Stimulated activated CD8-positive, alpha-beta memory T cell treated with anti-CD3 and anti-CD28 coated beads, Interleukin-15, amount 100 ng/mL, for 4 hours (primary cell): ENCODE results near the gene DBNL.

Experiments
- DNase-seq, 2 donors: peaks; one replicate each; pipeline ENCODE4 v3.0.0-alpha.2; 2020; ENCODE audit warnings: low read depth in 2 of 2

DBNL gene

DNA sequence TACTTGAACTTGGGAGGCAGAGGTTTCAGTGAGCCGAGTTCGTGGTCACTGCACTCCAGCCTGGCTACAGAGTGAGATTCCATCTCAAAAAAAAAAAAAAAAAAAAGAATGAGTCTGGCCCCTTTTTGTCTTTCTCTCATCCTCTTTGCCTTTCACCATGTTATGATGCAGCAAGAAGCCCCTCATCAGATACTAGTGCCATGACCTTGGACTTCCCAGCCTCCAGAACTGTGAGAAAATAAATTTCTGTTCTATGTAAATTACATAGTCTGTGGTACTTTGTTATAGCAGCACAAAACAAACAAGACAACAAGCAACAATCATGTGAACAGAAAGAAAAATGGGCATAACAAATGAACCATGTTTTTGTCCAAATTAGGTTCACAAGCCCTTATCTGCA, 2.3 kb upstream of the DBNL start:
- DNase-seq, result no peak

DNA sequence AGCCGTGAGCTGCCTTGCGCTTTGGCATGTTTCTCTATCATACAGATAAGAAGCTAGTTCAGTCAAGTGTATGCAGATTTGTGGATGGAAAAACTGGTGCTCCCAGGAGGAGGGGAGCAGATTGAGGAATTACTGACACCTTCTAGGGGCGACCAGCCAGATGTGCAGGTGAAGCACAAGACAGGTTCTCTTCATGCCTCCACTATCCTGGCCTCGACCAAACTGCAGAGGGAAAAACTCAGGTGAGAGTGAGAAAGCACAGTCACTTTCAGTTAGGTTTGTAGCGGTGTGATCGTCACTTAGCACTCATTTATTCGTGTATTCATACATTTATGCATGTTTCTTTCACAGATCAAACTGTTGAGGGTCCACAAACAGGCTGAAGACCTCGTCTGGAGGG, 600 bp upstream of the DBNL start:
- no peak for DNase-seq

DNA sequence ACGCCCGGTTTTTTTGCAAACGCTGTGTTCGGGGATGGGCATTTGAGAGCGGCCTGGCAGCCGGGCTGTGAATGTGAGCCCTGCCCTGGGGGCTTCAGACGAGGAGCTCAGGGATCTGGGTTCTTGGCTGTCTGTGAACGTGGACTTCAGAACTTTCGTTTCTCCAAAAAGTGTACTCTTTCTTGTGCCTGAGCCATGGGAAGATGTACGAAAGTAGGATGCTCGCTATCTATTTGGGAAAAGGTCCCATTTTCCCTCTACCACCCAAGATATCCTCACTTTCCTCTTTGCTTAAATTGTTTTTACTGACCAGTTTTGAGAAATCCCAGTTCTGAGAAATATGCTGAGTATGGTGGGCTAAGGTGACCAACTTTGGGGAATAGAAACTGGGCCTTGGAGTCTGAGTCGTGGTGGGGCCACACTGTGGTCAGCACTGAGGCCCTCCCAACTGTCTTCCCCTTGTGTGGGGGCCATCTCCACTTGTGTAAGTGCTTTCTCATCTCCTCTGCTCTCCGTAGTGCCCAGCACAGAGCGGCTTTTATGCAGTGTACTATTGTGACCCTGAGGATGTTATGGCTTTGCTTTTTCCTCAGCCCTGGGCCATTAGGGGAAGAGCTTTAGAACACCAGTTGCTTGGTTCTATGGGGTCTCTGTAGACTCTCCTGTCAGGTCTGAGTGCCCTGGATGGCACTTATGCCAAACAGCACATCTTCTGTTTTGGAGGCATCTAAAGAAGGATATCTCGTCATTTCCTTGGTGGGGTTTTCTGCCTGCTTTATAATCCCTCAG, 918 bp downstream of the DBNL start:
- DNase-seq, result no peak

DNA sequence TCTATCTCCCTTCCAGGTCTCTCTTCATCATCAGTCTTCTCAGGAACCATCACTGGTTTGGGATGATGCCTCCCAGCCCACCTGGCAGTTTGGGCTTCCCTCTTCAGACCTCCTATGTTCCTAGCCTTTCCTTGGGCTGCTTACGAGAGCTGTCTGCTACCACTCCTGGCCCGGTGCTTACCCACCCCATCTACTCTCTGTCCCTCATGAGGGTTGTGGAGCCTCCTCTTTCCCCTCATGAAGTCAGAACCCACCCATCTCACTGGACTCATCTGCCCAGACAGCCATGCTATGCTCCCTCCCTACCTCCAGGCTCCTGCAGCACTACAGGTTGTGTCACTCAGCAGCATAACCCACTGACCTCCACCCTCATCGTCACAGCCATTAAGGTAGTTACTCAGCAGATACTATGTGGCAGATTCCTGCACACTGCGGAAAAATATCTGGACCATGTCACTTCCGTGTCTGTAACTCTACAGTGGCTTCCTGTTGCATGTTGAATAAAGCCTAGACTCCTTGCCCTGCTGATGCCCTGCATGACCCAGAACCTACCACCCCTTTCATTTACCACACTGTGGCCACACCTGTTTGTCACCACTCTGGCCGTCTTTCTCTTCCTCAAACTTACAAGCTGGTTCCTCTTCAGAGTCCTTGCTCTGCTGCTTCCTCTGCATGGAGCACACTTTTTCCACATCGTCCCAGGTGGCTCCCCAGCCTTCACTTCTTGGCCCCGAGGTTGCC, 2.0 kb downstream of the DBNL start:
- DNase-seq, result no peak

DNA sequence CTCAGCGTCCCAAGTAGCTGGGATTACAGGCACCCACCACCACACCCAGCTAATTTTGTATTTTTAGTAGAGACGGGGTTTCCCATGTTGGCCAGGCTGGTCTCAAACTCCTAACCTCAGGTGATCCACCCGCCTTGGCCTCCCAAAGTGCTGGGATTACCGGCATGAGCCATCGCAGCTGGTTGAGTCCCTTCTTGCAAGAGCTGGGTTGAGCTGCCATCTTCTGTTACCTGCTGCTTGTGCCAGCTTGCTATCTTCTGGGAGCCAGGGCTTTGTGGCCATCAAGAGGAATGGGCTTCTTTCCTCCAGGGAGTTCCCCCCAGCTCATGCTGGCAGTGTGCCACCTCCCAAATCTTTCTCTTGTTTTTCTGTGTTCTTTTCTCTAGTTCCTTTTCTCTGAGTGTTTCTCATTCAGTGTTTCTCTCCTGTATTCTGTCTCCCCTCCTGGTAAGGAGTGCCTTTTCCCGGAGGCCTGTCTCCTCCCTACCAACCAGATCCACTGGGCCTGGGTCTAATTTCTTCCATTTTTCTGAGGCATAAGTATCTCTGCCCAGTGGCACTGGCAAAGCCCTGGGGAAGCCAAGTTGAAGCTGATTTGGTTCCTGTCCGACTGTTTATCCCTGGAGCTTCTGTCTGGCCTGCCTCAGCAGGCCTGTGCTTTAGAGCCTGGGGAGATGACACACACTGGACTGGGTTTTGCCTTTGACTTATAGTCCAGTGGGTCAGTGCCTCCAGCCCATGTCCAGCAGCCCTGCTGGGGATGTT, 3.7 kb downstream of the DBNL start:
- no peak for DNase-seq

DNA sequence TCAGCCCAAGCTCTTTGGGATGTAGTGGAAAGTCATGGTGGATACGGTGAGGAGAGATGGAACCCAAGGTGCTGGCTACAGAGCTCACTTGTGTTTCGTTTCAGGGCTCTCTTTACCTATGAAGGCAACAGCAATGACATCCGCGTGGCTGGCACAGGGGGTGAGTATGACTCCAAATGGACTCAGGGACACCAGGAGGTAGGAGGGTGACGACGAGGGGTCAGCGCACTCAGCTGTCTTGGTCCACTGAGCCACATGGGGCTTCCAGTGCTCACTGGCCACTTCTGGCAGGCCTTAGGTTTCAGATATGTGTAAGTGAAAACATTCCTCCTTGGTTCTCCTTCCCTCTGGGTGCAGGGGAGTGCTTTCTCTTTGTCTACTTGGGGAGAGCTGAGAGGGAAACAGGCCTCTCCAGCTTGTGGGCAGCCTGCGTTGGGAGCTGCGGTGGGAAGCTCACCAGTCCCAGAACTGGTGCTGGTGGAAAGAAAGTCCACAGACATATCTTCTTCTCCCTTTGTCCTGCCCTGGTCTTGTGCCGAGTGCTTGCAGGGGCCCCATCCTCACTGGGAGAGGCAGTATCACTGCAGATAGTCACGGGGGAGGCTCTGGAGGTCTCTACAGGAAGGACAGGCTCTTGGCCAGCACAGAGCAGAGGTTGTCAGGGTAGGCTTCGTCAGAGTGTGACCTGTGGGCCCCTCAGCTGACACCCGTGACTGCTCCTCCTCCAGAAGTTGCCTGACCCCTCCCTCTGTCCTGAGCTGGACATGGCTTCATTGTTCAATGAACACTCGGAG, 5.8 kb downstream of the DBNL start:
- no peak for DNase-seq

DNA sequence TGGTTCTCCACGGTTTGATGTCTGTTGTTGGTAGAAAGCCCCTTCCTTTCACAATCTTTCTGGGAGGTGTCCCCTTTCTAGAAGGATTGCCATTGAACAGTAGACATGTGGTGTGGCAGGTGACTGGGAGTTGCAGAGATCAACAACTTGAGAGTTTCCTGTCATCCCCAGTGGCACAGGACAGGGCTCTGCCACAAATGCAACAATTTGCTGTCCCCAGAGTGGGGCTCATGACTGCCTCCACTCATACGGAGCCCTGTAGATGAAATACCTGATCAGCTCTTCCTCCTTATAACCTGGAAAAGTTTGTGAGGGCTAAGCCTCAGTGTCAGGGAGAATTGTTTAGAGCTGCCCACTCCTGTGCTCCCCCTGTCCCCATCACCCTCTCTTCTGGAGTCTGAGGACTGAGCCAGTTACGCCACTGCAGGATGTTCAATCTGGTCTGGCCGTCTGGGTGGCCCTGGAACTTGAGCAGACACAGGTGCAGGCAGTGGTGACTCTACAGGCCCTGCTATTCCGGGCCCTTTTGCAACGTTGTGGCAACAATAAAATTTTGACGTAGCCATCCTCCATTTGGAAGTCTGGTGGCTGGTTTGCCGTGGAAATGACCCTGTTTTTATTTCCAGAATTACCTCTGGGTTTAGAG, 6.5 kb downstream of the DBNL start:
- no peak for DNase-seq

DNA sequence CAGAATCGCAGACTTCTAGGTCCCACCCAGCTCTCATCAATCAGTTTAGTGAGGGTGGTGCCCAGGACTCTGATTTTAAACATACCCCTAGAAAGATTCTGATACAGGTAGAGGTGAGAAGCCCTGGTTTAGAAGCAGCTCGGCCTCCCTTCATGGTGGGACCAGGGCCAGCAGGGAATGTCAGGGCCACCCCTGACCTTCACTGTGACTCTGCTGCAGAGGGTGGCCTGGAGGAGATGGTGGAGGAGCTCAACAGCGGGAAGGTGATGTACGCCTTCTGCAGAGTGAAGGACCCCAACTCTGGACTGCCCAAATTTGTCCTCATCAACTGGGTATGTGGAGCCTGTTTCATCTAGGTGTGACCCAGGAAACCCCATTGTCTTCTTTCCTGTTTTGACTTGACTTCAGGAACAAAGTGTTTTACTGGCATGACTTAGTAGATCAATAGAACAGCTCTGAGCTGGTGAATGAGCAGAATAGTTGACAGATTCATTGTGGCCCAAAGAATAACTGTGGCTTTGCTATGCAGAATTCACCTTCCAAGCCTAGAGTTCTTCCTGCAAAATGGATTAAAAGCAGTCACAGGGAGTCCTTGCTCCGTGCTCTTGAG, 7.2 kb downstream of the DBNL start:
- no peak for DNase-seq

DNA sequence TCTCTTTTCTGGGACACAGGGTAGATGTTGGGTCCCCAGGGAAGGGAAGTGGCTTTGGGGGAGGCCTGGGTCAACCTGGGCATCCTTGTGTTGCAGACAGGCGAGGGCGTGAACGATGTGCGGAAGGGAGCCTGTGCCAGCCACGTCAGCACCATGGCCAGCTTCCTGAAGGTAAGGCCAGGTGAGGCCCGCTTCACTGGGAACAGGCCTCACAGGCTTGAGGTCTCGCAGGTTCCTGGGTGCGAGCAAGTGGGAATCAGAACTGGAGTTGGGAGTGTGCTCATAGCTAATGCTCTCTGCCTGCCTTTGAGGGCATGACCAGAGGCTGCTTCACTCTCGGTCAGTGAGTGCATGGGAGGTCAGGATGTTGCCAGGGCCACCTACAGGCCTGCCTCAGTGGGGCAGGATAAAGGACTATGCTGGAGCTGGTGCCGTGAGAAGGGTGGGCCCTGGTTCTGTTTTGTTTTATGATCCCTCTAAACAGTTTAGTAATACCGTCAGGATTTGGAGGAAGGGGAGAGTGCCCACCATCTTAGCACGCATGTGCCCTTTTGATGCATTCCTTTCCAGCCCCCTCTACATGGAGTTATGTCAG, 8.4 kb downstream of the DBNL start:
- no peak for DNase-seq

DNA sequence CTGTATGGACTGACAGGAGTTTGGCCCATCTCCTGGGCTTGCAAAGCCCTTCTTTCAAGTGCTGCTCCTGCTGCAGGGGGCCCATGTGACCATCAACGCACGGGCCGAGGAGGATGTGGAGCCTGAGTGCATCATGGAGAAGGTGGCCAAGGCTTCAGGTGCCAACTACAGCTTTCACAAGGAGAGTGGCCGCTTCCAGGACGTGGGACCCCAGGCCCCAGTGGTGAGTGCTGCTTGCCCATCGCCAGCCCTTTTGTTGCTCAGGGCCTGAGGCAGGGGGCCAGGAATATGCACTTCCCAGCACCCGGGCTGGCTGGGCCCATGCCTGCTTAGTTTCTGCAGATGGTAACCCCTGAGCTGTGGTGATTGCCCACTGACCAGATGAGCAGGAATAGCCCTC, 12.2 kb downstream of the DBNL start:
- no peak for DNase-seq

DNA sequence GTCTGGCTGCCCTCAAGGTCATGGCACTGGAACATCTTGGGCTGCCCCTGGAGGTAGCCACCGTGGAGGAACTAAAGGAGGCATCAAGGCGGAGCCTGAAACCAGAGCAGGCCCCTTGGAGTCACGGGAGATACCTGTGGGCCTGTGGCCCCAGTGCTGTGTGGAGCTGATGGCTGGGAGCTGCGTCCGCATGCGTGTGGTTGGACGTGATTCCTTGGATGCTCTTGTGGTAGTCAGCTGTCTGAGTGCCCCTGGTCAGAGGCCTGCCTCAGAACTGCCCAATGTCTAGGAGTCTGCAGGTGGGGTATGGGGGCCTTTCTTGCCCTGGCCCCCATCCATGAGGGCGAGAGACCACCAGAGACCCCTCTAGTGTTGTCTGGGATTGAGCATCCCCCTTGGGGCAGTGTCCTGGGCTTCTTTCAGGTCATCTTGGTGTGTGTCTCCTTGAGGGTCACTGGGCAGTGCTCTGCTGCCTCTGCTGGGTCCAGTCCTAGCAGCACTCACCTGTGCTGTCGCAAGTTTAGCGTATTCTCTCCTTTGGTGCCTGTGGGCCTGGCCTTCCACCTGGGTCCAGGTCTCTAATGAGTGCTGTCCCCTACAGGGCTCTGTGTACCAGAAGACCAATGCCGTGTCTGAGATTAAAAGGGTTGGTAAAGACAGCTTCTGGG, 12.8 kb downstream of the DBNL start:
- DNase-seq, result no peak

DNA sequence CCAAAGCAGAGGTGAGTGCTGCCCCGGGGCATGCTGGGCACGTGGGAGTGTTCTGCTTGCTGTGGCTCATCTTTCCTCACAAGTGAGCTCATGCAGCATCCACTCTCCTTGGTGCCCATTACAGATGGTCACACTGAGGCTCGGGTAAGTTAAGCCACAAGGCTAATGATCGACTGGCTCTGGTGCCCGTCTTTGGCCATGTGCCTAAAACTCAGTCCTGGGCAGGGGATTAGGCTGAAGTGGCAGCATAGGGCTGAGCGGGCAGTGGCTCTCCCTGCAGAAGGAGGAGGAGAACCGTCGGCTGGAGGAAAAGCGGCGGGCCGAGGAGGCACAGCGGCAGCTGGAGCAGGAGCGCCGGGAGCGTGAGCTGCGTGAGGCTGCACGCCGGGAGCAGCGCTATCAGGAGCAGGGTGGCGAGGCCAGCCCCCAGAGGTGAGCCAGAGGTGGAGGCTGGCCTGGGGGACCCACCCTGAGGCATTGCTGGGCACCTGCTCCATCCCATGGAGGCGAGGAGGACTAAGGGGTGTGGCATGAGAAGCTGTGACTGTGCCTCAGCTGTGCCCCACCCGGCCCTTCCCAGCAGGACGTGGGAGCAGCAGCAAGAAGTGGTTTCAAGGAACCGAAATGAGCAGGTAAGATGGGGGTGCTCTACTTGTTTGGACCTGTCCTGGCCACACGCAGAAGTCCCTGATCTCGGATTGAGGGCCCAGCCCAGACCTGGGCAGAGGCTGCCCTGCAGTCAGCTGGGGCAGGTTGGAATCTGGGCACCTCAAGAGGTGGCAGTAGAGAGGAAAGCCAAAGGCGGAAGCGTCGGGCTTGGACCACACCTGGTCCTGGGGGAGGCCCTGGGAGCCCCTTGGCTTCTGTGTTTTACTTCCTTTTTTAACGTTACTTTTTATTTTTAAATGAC, 13.6 kb downstream of the DBNL start:
- DNase-seq, result no peak

DNA sequence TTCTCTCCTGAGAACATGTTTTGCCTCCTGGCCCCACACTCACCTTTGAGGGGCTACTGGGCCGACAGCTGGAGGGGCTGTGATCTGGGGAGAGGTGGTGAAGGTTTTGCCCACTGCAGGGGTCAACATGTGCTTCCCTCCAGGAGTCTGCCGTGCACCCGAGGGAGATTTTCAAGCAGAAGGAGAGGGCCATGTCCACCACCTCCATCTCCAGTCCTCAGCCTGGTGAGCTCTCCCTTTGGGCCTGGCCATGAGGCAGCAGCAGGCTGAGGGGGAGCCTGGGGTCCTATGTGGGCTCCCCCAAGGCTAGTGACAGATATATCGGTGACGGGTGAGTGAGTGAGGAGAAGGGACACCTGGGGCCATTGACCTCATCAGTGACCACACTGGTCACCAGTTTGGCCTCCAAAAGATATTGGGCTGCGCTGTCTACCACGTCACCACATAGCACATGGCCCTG, 14.3 kb downstream of the DBNL start:
- no peak for DNase-seq

DNA sequence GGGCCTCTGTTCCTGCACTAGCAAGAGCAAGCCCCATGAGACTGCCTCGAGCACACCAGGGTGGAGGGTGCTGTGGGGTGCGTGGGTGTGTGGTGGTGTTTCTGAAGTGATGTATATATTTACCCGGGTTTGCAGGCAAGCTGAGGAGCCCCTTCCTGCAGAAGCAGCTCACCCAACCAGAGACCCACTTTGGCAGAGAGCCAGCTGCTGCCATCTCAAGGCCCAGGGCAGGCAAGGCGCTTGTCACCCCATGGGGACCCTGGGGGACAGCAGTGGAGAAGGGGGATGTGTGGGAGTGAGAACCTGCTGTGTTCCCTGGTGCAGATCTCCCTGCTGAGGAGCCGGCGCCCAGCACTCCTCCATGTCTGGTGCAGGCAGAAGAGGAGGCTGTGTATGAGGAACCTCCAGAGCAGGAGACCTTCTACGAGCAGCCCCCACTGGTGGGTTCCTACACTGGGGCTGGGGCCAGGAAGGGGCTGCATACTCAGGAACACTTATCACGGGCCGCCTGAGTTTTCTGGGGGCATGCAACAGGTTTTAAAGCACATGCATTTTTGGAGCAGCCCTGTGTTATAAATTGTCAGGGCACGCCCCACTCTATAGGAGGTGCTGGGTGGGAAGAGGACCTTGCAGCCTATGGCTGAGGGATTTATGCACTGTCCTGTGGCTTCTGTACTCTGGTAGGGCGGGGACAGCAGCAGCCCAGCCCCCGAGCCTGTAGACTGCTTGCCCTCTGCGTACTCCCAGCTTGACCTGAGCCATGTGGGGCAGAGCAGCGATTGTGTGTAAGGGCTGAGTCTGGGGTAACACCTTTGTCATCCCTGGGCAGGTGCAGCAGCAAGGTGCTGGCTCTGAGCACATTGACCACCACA, 15.0 kb downstream of the DBNL start:
- no peak for DNase-seq

DNA sequence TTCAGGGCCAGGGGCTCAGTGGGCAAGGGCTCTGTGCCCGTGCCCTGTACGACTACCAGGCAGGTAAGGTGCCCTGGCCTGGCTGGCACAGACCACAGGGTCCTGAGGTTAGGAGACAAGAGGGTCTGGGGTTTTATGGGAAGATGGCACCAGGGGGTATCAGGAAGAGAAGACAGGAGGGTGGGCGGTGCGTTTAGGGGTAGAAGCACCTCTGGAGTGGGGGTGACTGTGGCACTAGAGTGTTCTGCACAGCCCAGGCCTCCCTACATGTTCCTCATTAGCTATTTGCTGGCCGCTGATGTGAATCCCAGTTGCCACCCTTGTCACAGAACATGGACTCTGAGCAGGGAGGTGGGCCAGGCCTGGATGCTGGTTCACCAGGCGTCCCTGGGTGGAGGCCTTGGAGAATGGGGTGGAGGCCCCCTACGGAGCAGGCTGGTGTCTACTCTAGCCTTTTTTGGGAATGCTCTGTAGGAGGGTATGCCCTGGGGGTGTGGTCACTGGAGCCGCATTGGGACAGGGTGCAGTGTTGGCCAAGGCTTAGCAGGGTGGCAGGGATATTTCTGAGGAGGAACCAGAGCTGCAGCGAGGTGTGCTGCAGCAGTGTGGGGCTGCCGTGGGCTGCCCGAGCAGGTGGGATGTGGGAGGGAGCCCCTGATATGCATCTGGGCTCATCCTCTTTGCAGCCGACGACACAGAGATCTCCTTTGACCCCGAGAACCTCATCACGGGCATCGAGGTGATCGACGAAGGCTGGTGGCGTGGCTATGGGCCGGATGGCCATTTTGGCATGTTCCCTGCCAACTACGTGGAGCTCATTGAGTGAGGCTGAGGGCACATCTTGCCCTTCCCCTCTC, 15.8 kb downstream of the DBNL start:
- no peak for DNase-seq

DNA sequence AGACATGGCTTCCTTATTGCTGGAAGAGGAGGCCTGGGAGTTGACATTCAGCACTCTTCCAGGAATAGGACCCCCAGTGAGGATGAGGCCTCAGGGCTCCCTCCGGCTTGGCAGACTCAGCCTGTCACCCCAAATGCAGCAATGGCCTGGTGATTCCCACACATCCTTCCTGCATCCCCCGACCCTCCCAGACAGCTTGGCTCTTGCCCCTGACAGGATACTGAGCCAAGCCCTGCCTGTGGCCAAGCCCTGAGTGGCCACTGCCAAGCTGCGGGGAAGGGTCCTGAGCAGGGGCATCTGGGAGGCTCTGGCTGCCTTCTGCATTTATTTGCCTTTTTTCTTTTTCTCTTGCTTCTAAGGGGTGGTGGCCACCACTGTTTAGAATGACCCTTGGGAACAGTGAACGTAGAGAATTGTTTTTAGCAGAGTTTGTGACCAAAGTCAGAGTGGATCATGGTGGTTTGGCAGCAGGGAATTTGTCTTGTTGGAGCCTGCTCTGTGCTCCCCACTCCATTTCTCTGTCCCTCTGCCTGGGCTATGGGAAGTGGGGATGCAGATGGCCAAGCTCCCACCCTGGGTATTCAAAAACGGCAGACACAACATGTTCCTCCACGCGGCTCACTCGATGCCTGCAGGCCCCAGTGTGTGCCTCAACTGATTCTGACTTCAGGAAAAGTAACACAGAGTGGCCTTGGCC, 16.6 kb downstream of the DBNL start:
- no peak for DNase-seq
